ENCODE measurements around the gene AGPAT1. TPM values are rescaled to one million over a fixed set of nuclear protein-coding genes. Genes with fewer than 3 reads are reported as not detected.
"Not testable (repeated sequence)": the region's sequence is repeated elsewhere in the genome, so short reads cannot be mapped to it uniquely, and the experiment has no call there.

The AGPAT1 gene
- total RNA-seq, 1 donor from 2014 or later: 8.4 TPM

DNA sequence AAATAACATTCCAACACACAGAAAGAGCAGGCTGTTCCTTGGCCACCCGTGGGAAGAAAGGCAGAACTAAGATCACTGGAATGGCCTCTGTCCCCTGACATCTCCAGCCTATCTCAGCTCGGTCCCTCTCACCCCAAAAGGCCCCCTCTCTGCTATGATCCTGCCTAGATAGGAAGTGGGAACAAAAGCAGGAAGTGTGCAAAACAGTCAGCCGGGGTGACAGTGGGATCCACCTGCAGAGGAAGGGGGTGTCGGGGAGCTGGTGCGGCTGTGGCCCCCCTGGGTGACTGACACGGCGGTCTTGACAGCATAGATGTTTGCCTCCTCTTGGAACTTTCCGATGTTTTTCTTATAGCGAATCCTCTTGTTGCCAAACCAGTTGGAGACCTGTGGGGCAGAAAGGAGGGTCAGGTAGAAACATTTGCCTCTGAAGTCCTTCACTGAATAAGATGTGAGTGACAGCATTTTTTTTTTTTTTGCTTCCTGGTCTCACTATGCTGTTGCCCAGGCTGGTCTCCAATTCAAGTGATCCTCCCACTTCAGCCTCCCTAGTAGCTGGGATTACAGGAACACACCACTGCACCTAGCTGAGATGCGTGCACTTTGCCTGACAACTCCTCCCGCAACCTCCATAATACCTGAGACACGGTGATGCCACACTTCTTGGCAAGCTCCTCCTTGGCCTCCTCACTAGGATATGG, 11.3 kb upstream of the AGPAT1 start:
- no peak overlapping the region for H3K4me3 ChIP-seq (ENCODE audit: low read length in 3 of 3)
- H3K27me3 ChIP-seq (ENCODE audit: control insufficient read depth in 3 of 3, insufficient read depth in 3 of 3, low read length in 3 of 3): no peaks in the 10 kb centered on the region
- no peak overlapping the region for H3K27ac ChIP-seq (ENCODE audit: low read depth, low read length)
- peaks cover 44 to 68% (median 64%) of the 10 kb centered on the region in 3 donors for H3K4me1 ChIP-seq (ENCODE audit: control insufficient read depth in 3 of 3, insufficient read depth in 3 of 3, low read length in 3 of 3)
- H3K9ac ChIP-seq (ENCODE audit: low read depth in 1 of 3, low read length in 3 of 3): no peak overlapping the region
- H3K9me3 ChIP-seq (ENCODE audit: control insufficient read depth in 3 of 3, low read length in 3 of 3): no peaks in the 10 kb centered on the region
- H3K36me3 ChIP-seq (ENCODE audit: control insufficient read depth in 3 of 3, insufficient read depth in 3 of 3, low read length in 3 of 3): peaks cover 19 to 29% (median 23%) of the 10 kb centered on the region in 3 donors

DNA sequence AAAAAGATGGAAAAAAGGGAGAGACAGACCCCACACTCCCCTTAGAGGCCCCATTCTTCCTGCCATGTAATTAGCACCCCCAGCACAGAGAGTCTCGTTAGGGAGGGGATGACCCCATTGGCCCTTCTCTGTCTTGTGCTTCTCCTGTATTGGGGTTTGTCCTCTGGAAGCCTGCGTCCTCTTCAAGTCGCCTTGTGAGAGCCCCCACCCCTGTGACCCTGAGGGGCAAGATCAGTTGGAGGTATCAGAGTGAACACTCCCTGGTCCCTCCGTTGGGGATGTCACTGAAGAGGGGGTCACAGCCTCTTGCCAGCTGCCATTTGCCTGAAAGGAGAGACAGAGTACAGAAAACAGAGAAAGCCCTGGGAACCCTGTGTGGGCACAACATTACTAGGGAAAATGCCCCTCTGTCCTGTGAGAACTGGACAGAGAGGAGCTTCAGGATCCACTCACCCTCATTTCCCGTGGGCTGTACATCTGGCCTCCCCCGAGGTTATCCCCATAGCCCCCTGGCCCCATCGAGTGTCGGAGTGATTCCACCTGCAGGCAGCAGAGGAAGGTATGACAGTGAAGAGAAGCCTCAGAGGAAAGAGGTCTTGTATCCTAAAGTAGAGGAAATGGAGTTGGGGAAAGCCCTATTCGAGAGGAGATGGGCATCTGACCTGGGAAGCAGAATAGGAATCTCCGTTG, 10.4 kb upstream of the AGPAT1 start:
- peaks cover 48 to 69% (median 63%) of the 10 kb centered on the region in 3 donors for H3K4me1 ChIP-seq (ENCODE audit: control insufficient read depth in 3 of 3, insufficient read depth in 3 of 3, low read length in 3 of 3)
- H3K9me3 ChIP-seq (ENCODE audit: control insufficient read depth in 3 of 3, low read length in 3 of 3); H3K27me3 ChIP-seq (ENCODE audit: control insufficient read depth in 3 of 3, insufficient read depth in 3 of 3, low read length in 3 of 3); H3K4me3 ChIP-seq (ENCODE audit: low read length in 3 of 3): not testable (repeated sequence)
- H3K36me3 ChIP-seq (ENCODE audit: control insufficient read depth in 3 of 3, insufficient read depth in 3 of 3, low read length in 3 of 3): peaks cover 23 to 30% (median 28%) of the 10 kb centered on the region in 3 donors
- H3K27ac ChIP-seq (ENCODE audit: low read depth, low read length): peak overlapping the region; percentile 73
- peak overlapping the region; percentile 45 to 53 (median 47) for H3K9ac ChIP-seq (ENCODE audit: low read depth in 1 of 3, low read length in 3 of 3)

DNA sequence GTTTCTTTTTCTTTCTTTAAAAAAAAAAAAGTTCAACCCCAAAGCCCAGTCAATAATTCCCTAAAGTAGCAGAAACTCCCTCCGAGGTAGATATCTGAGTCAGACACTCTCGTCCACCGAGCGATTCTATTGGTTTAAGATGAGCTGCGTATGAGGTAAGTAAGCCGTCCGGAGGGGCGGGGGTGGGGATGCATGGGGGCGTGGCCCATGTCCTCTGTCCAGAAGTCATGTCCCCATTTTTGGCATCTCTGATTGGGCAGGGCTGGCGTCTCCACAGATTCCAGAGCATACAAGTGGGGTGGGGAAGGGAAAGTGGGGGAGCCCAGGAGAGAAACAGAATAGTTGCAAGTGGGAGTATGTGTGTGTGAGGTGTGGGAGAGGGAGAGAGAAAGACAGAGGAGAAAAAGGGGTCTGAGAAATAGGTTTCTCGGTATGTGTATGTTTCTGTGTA, 9.8 kb upstream of the AGPAT1 start:
- Histone ChIP-seq H3K9ac (ENCODE audit: low read depth in 1 of 3, low read length in 3 of 3) (peak overlapping the region; percentile 45 to 53 (median 47)), H3K4me1 (ENCODE audit: control insufficient read depth in 3 of 3, insufficient read depth in 3 of 3, low read length in 3 of 3) (peaks cover 47 to 64% (median 61%) of the 10 kb centered on the region in 3 donors), H3K27ac (ENCODE audit: low read depth, low read length) (peak overlapping the region; percentile 73), H3K36me3 (ENCODE audit: control insufficient read depth in 3 of 3, insufficient read depth in 3 of 3, low read length in 3 of 3) (peaks cover 27 to 36% (median 33%) of the 10 kb centered on the region in 3 donors)
- not testable (repeated sequence) for H3K4me3 ChIP-seq (ENCODE audit: low read length in 3 of 3); H3K9me3 ChIP-seq (ENCODE audit: control insufficient read depth in 3 of 3, low read length in 3 of 3); H3K27me3 ChIP-seq (ENCODE audit: control insufficient read depth in 3 of 3, insufficient read depth in 3 of 3, low read length in 3 of 3)

DNA sequence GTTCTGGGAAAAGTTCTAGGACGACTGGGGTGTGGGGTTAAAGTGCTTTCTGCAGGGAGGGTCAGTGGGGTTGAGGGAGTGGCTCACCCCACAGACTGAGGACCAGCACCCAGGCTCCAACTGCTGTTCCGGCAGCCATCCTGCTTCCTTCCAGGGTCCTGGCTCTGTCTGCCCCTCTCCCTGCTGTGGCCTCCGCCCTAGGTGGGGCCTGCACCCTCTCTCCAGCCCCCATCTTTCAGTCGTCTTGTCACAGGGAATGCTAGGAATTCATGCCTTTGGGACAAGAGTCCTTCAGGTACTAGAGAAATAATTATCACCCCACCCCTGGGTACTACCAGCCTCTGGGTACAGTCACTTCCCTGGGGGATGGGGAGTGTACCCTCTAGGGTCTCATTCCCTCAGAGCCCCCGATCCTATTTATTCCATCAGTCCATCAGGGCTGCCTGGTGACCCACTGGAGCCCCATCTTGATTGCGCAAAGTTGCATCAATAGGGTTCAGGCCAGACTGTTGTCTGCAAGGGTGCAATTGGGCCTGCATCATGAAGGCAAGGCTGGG, 8.3 kb upstream of the AGPAT1 start, which contains the start of gene AGER:
Gene AGER, minus strand, starts transcription at position 170 of the 557 bp plus-strand sequence. Its CDS starts 31 bp downstream, at position 139.
- Histone ChIP-seq H3K27ac (ENCODE audit: low read depth, low read length) (peak within 1 kb of the TSS; percentile 73), H3K36me3 (ENCODE audit: control insufficient read depth in 3 of 3, insufficient read depth in 3 of 3, low read length in 3 of 3) (peaks cover 39 to 47% (median 41%) of the 10 kb centered on the region in 3 donors), H3K4me1 (ENCODE audit: control insufficient read depth in 3 of 3, insufficient read depth in 3 of 3, low read length in 3 of 3) (peaks cover 55 to 65% (median 62%) of the 10 kb centered on the region in 3 donors), H3K27me3 (ENCODE audit: control insufficient read depth in 3 of 3, insufficient read depth in 3 of 3, low read length in 3 of 3) (no peaks in the 10 kb centered on the region), H3K9me3 (ENCODE audit: control insufficient read depth in 3 of 3, low read length in 3 of 3) (no peaks in the 10 kb centered on the region), H3K4me3 (ENCODE audit: low read length in 3 of 3) (no peak within 1 kb of the TSS), H3K9ac (ENCODE audit: low read depth in 1 of 3, low read length in 3 of 3) (peak within 1 kb of the TSS in 1 of 3 donors; percentile 54)

DNA sequence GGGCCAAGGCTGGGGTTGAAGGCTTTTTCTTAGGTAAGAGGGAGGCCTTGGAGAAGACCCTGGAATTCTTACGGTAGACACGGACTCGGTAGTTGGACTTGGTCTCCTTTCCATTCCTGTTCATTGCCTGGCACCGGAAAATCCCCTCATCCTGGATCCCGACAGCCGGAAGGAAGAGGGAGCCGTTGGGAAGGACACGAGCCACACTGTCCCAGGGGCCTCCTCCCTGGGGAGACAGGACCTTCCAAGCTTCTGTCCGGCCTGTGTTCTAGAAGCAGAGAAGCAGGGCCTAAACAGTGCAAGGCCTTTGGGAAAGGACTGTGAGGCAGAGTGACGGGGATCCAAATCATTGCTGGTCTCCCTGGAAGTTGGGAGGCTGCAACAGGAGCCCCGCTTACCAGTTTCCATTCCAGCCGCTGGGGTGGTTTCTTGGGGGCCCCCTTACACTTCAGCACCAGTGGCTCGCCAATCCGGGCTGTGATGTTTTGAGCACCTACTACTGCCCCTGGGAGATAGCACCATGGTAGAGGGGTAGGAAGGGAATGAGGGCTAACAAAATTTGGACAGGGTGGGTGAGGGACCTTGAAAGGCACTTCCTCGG, 7.7 kb upstream of the AGPAT1 start:
- Histone ChIP-seq H3K4me1 (ENCODE audit: control insufficient read depth in 3 of 3, insufficient read depth in 3 of 3, low read length in 3 of 3) (peaks cover 55 to 65% (median 61%) of the 10 kb centered on the region in 3 donors), H3K27me3 (ENCODE audit: control insufficient read depth in 3 of 3, insufficient read depth in 3 of 3, low read length in 3 of 3) (no peaks in the 10 kb centered on the region), H3K36me3 (ENCODE audit: control insufficient read depth in 3 of 3, insufficient read depth in 3 of 3, low read length in 3 of 3) (peaks cover 39 to 47% (median 41%) of the 10 kb centered on the region in 3 donors), H3K9ac (ENCODE audit: low read depth in 1 of 3, low read length in 3 of 3) (peak overlapping the region in 1 of 3 donors; percentile 54), H3K4me3 (ENCODE audit: low read length in 3 of 3) (no peak overlapping the region), H3K9me3 (ENCODE audit: control insufficient read depth in 3 of 3, low read length in 3 of 3) (no peaks in the 10 kb centered on the region), H3K27ac (ENCODE audit: low read depth, low read length) (peak overlapping the region; percentile 26)

DNA sequence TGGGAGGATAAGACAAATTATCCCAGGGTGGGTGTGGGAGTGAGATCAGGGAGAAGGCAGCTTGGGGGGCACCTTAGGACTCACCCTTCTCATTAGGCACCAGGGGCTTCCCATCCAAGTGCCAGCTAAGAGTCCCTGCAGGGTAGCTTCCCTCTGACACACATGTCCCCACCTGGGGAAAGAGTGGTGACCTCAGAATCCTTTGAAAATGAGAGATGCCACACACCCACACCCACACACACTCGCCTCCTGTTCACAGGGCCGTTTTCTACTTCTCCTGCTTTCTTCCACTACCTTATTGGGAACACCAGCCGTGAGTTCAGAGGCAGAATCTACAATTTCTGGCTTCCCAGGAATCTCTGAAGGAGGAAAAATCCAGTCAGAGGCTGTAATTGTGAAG, 7.1 kb upstream of the AGPAT1 start:
- Histone ChIP-seq H3K36me3 (ENCODE audit: control insufficient read depth in 3 of 3, insufficient read depth in 3 of 3, low read length in 3 of 3) (peaks cover 39 to 47% (median 41%) of the 10 kb centered on the region in 3 donors), H3K4me1 (ENCODE audit: control insufficient read depth in 3 of 3, insufficient read depth in 3 of 3, low read length in 3 of 3) (peaks cover 50 to 60% (median 56%) of the 10 kb centered on the region in 3 donors), H3K27me3 (ENCODE audit: control insufficient read depth in 3 of 3, insufficient read depth in 3 of 3, low read length in 3 of 3) (no peaks in the 10 kb centered on the region), H3K4me3 (ENCODE audit: low read length in 3 of 3) (no peak overlapping the region), H3K27ac (ENCODE audit: low read depth, low read length) (peak overlapping the region; percentile 26), H3K9me3 (ENCODE audit: control insufficient read depth in 3 of 3, low read length in 3 of 3) (no peaks in the 10 kb centered on the region), H3K9ac (ENCODE audit: low read depth in 1 of 3, low read length in 3 of 3) (peak overlapping the region in 2 of 3 donors; percentile 40 to 54)

DNA sequence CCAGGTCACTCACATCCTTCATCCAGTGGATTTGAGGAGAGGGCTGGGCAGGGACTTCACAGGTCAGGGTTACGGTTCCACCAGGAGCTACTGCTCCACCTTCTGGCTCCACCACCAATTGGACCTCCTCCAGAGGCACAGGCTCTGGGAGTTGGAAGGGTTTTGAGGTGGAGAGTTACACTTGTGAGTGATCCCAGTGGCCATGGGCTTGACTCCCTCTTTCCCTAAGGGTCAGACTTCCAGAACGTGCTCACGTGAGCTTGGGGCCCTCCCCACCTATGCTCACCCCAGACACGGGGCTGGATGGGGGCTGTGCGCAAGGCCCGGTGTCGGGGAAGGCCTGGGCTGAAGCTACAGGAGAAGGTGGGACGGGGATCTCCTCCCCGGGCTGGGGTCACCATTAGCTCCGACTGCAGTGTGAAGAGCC, 6.7 kb upstream of the AGPAT1 start:
- no peaks in the 10 kb centered on the region for H3K9me3 ChIP-seq (ENCODE audit: control insufficient read depth in 3 of 3, low read length in 3 of 3)
- peaks cover 36 to 44% (median 37%) of the 10 kb centered on the region in 3 donors for H3K36me3 ChIP-seq (ENCODE audit: control insufficient read depth in 3 of 3, insufficient read depth in 3 of 3, low read length in 3 of 3)
- no peak overlapping the region for H3K27ac ChIP-seq (ENCODE audit: low read depth, low read length)

DNA sequence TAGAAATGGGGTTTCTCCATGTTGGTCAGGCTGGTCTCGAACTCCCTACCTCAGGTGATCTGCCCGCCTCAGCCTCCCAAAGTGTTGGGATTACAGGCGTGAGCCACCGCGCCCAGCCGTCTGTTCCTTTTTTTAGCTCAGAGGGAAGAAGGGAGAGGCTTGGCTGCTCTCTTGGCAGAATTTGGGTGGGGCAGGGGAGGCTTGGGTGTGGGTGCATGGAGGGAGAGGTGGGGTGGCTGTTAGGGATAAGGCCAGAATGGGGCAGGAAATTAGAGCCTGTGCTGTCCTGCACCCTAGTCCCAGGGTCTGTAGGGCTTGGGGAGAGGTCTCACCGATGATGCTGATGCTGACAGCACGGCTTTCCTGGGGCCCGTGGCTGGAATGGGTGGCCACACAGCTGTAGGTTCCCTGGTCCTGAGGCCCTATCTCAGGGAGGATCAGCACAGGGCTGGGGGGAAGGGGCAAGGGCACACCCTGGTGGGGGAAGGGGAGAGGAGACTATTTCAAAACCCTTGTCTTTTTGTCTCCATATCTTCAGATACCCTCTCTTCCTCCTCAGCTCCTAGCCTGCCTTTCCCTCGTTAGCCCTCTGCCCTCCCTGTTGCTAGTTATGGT, 6.1 kb upstream of the AGPAT1 start:
- no peak overlapping the region for H3K27ac ChIP-seq (ENCODE audit: low read depth, low read length)
- H3K9me3 ChIP-seq (ENCODE audit: control insufficient read depth in 3 of 3, low read length in 3 of 3): no peaks in the 10 kb centered on the region
- H3K36me3 ChIP-seq (ENCODE audit: control insufficient read depth in 3 of 3, insufficient read depth in 3 of 3, low read length in 3 of 3): peaks cover 31 to 39% (median 32%) of the 10 kb centered on the region in 3 donors
- H3K27me3 ChIP-seq (ENCODE audit: control insufficient read depth in 3 of 3, insufficient read depth in 3 of 3, low read length in 3 of 3): no peaks in the 10 kb centered on the region
- H3K4me1 ChIP-seq (ENCODE audit: control insufficient read depth in 3 of 3, insufficient read depth in 3 of 3, low read length in 3 of 3): peaks cover 50 to 59% (median 53%) of the 10 kb centered on the region in 3 donors
- H3K4me3 ChIP-seq (ENCODE audit: low read length in 3 of 3): no peak overlapping the region
- peak overlapping the region in 1 of 3 donors; percentile 57 for H3K9ac ChIP-seq (ENCODE audit: low read depth in 1 of 3, low read length in 3 of 3)

More for the DNA sequence above, 6.7 kb upstream of the AGPAT1 start:
- Histone ChIP-seq H3K27me3 (ENCODE audit: control insufficient read depth in 3 of 3, insufficient read depth in 3 of 3, low read length in 3 of 3) (no peaks in the 10 kb centered on the region), H3K4me3 (ENCODE audit: low read length in 3 of 3) (no peak overlapping the region), H3K4me1 (ENCODE audit: control insufficient read depth in 3 of 3, insufficient read depth in 3 of 3, low read length in 3 of 3) (peaks cover 46 to 57% (median 53%) of the 10 kb centered on the region in 3 donors), H3K9ac (ENCODE audit: low read depth in 1 of 3, low read length in 3 of 3) (peak overlapping the region in 2 of 3 donors; percentile 40 to 57)

DNA sequence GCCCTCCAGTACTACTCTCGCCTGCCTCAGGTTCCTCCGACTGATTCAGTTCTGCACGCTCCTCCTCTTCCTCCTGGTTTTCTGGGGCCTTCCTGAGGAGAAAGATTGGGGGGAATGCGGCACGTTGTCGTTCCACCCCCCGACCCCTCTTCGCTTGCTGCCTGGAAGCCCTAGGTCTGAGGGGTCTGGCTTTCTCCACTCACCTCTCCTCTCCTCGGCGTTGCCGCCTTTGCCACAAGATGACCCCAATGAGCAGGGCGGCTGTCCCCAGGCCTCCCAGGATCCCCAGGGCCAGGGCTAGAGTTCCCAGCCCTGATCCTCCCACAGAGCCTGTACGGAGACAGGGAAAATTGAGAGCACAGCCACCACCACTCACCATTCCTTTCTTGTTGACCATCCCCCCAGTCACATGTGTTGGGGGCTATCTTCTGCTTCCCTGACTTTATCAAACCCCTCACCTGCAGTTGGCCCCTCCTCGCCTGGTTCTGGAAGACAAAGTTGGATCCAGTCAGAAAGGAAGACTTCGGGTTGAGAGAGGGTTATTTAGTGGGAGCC, 5.3 kb upstream of the AGPAT1 start:
- no peak overlapping the region for H3K27ac ChIP-seq (ENCODE audit: low read depth, low read length)
- no peaks in the 10 kb centered on the region for H3K27me3 ChIP-seq (ENCODE audit: control insufficient read depth in 3 of 3, insufficient read depth in 3 of 3, low read length in 3 of 3)
- H3K4me1 ChIP-seq (ENCODE audit: control insufficient read depth in 3 of 3, insufficient read depth in 3 of 3, low read length in 3 of 3): peaks cover 53 to 59% (median 55%) of the 10 kb centered on the region in 3 donors
- H3K9ac ChIP-seq (ENCODE audit: low read depth in 1 of 3, low read length in 3 of 3): no peak overlapping the region
- H3K36me3 ChIP-seq (ENCODE audit: control insufficient read depth in 3 of 3, insufficient read depth in 3 of 3, low read length in 3 of 3): peaks cover 25 to 31% (median 27%) of the 10 kb centered on the region in 3 donors
- no peaks in the 10 kb centered on the region for H3K9me3 ChIP-seq (ENCODE audit: control insufficient read depth in 3 of 3, low read length in 3 of 3)
- H3K4me3 ChIP-seq (ENCODE audit: low read length in 3 of 3): no peak overlapping the region
